ENCODE data around the gene NELFCD.
"Not testable (repeated sequence)": the region's sequence is repeated elsewhere in the genome, so short reads cannot be mapped to it uniquely, and the experiment has no call there.

The NELFCD gene

DNA sequence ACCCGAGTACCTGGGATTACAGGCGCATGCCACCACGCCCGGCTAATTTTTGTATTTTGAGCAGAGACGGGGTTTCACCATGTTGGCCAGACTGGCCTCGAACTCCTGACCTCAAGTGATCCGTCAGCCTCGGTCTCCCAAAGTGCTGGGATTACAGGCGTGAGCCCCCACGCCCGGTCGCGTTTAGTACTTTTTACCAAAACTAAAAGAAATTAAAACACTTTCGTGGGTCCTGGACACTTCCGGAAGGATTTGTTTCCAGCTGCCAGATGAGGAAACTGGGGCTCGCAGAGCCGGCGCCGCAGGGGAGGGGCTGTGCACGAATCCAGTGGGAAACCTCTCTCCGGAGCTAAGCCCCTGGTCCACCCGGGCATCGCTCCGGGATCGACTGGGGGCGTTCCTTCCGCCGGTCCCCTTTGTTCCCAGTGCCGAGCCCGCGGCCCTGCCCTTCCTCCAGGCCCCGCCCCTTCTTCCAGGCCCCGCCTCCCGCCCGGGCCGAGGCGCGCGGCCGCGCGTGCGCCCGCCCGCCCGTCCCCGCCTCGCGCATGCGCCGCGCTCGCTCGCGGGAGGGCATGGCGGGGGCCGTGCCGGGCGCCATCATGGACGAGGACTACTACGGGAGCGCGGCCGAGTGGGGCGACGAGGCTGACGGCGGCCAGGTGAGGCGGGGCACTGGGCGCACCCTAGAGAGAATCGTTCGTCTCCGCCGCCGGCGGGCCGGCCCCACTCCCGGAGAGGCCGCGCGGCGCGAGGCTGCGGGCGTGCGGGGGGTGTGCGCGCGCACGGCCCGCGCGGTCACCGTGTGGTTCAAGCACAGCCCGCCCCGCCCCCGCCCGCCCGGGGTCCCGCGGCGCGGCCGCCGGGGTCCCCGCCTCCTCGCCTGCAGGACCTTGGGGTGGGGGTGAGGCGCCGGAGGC lies at the start of gene NELFCD:
Gene NELFCD, plus strand, starts transcription at position 546 of the 917 bp plus-strand sequence. Its CDS starts 54 bp downstream, at position 600.
- DNase-seq (ENCODE audit: low spot score), result peak; percentile 100

- no peak for DNase-seq (ENCODE audit: low spot score)
Observed at GRCh38 chr20:58932170-58932569, 48.9 kb upstream of the NELFCD start.

DNA sequence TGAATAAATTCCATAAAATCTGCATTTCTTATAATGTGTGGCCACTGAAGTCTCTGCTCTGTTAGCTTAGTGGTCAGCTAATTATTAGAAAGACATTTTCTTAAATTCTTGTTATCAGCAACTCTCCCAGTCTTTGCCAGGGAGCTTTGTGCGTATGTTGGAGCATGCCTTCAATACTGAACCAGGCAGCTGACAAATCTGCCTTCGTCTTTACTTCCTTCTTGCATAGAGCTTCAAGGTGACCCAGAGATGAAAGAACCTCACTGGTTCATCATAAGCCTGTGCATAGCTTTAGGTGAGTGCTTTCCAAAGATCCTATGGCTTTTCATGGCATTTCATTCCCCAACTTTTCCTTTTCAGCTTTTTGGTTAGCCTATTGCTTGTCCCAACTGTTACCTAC lies 43.0 kb upstream of the NELFCD start:
- DNase-seq (ENCODE audit: low spot score), result no peak

DNA sequence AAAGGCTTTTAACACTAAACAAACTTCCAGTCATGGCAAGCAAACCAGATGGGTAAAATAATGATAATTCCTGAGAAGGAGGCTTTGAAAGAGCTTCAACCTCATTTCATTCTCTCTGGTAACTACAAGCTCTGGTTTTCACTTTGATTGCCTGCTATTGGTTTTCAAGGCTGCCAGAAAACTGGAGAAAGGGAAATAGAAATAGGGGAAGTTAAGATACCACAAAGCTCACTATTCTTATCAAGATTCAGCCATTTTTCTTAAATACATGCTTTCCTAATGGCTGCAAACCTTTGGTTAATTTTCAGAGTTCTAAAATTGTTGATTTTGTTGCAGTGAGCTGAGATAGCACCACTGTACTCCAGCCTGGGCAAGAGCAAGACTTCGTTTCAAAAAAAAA lies 42.5 kb upstream of the NELFCD start:
- no peak for DNase-seq (ENCODE audit: low spot score)

DNA sequence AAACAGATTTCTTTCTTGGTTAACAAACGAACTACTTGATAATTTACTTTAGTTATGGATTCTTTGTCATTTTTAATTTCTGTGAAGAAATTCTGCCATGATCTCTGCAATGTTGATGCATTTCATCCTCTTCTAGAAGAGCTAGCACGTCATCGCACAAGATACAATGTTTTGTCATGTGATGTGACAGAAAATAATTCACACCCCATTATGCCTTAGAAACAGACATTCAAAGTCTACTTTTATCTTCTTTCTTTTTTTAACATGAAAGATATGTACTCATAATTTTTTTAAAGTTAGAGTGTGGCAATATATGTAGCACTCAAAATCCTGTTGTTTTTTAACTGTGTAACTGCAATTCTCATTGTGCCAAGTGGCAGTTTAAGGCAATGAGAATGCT lies 39.6 kb upstream of the NELFCD start:
- no peak for DNase-seq (ENCODE audit: low spot score)

GRCh38 chr20:58942549-58942948 lies 38.5 kb upstream of the NELFCD start:
- DNase-seq (ENCODE audit: low spot score), result peak; percentile 8

GRCh38 chr20:58944610-58945009 lies 36.4 kb upstream of the NELFCD start:
- no peak for DNase-seq (ENCODE audit: low spot score)

GRCh38 chr20:58945965-58946631 lies 35.0 kb upstream of the NELFCD start:
- no peak for DNase-seq (ENCODE audit: low spot score)

- DNase-seq (ENCODE audit: low spot score), result not testable (repeated sequence)
Observed at GRCh38 chr20:58947797-58948388, 33.2 kb upstream of the NELFCD start.

- DNase-seq (ENCODE audit: low spot score), result no peak
Observed at GRCh38 chr20:58950603-58951002, 30.5 kb upstream of the NELFCD start.

DNA sequence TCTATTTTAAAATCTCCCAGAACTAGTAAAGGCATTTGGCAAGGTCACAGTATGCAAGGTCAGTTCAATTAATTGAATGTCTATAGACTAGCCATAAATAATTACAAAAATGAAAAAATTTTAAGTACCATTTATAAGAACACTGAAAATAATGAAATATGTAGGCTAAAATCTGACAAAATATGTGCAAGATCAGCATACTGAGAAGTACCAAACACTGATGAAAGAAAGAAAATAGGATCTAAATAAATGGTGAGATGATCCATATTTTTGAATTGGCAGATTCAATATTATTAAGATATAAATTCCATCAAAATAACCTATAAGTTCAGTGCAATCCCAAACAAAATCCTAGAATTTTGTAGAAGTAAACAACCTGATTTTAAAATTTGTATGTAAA lies 28.0 kb upstream of the NELFCD start:
- no peak for DNase-seq (ENCODE audit: low spot score)

GRCh38 chr20:58956078-58956477 lies 25.0 kb upstream of the NELFCD start:
- DNase-seq (ENCODE audit: low spot score), result no peak

DNA sequence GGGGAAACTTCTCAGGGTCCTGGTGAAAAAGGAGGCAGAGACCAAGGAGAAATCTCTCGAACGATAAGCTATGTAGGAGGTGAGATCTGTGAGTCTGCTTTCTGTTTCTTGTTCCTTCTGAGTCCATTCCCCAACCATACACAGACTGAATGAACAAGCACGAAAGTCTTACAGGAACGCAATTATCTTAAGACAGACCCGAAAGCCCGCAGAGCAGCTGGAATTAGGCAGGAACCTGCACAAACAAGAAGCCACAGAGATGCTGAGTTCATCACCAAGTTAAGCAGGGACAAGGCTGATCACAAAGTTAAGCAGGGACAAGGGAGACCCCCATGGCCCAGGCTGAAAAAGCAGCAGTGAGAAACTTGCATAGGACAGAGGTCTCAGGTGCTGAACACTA lies 21.4 kb upstream of the NELFCD start:
- no peak for DNase-seq (ENCODE audit: low spot score)

DNA sequence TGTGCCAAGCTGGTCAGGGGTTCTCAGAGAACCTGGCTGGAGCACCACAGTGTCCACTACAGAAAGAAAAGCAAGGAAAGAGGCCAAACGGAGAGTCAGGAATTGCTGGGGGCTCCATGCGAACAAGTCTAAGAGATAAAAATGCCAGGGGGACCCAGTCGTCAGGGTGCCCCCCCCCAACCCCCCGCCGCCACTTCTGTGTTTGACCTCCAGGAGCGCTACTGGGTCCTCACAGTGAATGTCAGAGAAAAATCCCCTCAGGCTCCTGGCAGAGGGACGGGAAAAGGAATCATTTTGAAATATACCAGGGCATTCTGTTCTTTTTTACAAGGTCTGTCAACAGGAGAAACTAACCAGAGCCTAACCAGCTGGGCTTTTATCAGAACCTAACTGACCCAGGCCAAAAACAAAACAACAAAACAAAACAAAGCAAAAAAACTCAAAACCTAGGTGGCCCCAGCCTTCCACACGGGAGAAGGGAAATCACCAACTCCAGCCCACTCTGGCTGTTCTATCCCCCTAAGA lies 17.9 kb upstream of the NELFCD start:
- DNase-seq (ENCODE audit: low spot score), result no peak

DNA sequence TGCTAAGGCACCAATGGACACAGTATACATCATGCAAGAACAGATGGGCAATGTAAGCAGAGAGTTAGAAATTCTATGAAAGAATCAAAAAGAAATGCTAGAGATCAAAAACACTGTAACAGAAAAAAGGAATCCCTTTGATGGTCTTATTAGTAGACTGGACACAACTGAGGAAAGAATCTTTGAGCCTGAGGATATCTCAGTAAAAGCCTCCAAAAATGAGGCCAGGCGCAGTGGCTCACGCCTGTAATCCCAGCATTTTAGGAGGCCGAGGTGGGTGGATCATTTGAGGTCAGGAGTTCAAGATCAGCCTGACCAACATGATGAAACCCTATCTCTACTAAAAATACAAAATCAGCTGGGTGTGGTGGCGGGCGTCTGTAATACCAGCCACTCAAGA lies 17.1 kb upstream of the NELFCD start:
- not testable (repeated sequence) for DNase-seq (ENCODE audit: low spot score)

GRCh38 chr20:58965270-58966064 lies 15.6 kb upstream of the NELFCD start:
- no peak for DNase-seq (ENCODE audit: low spot score)

DNA sequence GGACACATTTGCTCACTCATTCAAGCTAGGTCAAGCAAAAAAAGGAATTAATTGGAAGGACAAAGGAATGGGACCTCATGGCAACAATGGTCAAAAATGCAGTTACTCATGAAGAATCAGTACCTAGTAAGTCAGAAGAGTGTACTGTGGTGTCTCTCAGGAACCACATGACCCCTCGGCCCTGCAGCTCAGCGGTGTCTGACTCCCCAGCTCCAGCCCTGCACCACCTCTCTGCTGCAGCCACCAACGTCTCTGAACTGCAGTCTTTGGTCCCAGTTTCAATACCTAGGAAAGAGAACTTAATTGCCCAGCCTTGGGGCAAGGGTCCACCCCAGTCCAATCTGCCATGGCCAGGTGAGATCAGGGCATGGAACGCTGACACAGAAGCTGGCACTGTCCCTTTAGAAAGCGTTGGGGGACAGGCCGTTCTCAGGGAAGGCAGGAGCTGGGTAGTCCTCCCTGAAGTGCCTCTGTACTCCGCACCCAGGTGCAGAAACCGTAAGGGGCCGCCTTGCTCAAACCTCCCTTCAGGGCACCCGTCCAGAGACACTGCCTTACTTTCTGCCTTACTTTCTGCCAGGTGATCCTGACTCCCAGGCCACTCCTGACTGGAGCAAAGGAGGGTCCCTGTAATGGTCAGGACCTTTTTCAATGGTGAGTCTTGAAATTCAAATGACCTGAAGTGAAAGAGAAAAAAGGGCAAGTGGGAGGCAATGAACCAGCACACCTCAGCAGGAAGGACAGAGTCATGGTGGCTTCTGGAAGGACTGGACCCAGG lies 13.2 kb upstream of the NELFCD start:
- DNase-seq (ENCODE audit: low spot score), result no peak

DNA sequence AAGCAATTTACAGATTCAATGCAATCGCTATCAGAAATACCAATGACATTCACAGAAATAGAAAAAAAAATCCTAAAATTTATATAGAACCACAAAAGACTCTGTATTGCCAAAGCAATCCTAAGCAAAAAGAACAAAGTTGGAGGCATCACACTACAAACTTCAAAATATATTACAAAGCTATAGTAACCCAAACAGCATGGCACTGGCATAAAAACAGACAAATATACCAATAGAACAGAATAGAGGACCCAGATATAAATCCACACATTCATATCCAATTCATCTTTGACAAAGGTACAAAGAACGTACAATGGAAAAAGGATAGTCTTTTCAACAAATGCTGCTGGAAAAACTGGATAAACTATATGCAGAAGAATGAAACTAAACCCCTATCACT lies 11.6 kb upstream of the NELFCD start:
- no peak for DNase-seq (ENCODE audit: low spot score)

DNA sequence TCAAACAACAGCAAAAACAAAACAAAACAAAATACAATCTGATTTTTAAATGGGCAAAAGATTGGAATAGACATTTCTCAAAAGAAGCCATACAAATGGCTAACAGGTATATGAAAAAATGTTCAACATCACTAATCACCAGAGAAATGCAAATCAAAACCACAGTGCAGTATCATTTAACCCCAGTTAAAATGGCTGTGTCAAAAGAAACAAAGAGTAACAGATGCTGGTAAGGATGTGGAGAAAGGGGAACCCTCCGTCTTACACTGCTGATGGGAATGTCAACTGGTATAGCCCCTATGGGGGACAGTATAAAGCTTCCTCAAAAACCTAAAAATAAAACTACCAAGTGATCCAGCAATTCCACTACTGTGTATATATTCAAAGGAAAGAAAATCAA lies 10.9 kb upstream of the NELFCD start:
- no peak for DNase-seq (ENCODE audit: low spot score)

DNA sequence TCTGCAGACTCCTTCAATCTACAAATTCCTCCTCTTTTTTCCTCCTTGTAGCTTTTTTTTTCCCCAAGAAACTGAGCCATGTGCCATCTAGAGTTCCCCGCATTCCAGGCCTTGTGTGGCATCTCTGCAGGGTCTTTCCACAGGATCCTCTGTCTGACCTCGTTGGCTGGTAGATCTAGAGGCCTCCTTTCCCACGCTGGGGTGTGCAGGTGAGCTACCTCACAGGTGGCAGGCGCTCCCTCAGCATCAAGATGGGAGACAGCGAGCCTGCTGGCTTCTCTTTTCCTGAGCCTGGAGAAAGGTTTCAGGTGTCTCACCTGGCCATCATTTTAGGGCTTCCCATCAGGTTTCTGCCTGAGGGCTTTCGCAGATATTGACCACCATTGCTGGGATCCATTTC lies 9.6 kb upstream of the NELFCD start:
- no peak for DNase-seq (ENCODE audit: low spot score)

GRCh38 chr20:58973179-58973578 lies 7.9 kb upstream of the NELFCD start:
- DNase-seq (ENCODE audit: low spot score), result no peak

Measured in AG08396 (cell line).